OCI-LY7 (cell line): Measurements from ENCODE around the gene NME9.

Experiments
- EZH2phosphoT487 ChIP-seq: fragments of 200-600 bp; sonication (generic); IDR thresholded peaks from 2 replicates; pipeline ENCODE4 v1.6.1; 2018; ENCODE audit warnings: low read depth, borderline replicate concordance, mild to moderate bottlenecking, mixed run types, antibody characterized with exemption, low read length, moderate library complexity, mixed read lengths
- TF ChIP-seq, protein P1 (sequence below): fragments of 200-600 bp; sonication (generic); conservative IDR thresholded peaks from 2 replicates; pipeline ENCODE4 v1.5.1; 2014; ENCODE audit warnings: mild to moderate bottlenecking, antibody characterized with exemption, low read length, moderate library complexity, mixed read lengths

DNA sequence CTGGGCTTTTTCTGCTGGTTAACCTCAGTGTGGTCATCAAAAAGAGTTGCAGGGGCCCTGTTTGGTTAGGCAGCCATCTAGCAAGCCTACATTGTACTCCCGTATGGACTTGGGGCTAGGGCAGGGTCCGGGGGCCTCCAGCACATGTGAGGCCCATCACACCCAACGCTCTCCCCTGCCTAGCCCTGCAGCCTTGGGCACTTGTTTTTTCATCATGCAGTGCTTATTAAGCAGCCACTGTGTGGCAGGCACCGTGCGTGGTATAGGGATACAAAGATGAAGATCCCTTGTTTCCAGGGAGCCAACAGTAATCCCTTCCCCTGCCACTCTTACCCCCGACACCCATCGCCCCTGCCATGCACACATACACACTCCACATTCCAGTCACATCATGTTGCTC is 32.9 kb upstream of the NME9 start:
- TF ChIP-seq, protein P1, sequence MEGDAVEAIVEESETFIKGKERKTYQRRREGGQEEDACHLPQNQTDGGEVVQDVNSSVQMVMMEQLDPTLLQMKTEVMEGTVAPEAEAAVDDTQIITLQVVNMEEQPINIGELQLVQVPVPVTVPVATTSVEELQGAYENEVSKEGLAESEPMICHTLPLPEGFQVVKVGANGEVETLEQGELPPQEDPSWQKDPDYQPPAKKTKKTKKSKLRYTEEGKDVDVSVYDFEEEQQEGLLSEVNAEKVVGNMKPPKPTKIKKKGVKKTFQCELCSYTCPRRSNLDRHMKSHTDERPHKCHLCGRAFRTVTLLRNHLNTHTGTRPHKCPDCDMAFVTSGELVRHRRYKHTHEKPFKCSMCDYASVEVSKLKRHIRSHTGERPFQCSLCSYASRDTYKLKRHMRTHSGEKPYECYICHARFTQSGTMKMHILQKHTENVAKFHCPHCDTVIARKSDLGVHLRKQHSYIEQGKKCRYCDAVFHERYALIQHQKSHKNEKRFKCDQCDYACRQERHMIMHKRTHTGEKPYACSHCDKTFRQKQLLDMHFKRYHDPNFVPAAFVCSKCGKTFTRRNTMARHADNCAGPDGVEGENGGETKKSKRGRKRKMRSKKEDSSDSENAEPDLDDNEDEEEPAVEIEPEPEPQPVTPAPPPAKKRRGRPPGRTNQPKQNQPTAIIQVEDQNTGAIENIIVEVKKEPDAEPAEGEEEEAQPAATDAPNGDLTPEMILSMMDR: no peak
- no peak for TF ChIP-seq EZH2phosphoT487
